GM23338 (cell line): ENCODE data around the gene C16orf87. TPM values are rescaled to one million over a fixed set of nuclear protein-coding genes. Genes with fewer than 3 reads are reported as not detected.

Experiments used
- ATAC-seq: fragments of 200-7000 bp; cut with Tn5 transposase; 3 replicates; pipeline ENCODE4 v1.9.1; 2020
- DNase-seq: peaks from one replicate; pipeline ENCODE4 v3.0.0-alpha.2; 2015; ENCODE audit warnings: low spot score
- H2AFZ ChIP-seq: fragments of 200-600 bp; sonication (generic); 2 replicates; pipeline ENCODE4 v1.8.0; 2016; ENCODE audit warnings: antibody characterized with exemption, mild to moderate bottlenecking, moderate library complexity
- H3F3A ChIP-seq: fragments of 200-600 bp; sonication (generic); replicated peaks from 2 replicates; pipeline ENCODE4 v1.8.0; 2017; ENCODE audit warnings: antibody characterized with exemption, mixed run types, low read depth
- H3K27ac ChIP-seq: fragments of 200-600 bp; sonication (generic); 2 replicates; pipeline ENCODE4 v1.6.1; 2016; ENCODE audit warnings: low read depth
- H3K27me3 ChIP-seq: fragments of 200-600 bp; sonication (generic); 2 replicates; pipeline ENCODE4 v1.8.0; 2016; ENCODE audit warnings: mild to moderate bottlenecking, mixed run types, moderate library complexity; ENCODE audit not compliant: insufficient read depth
- H3K36me3 ChIP-seq: fragments of 200-600 bp; sonication (generic); 2 replicates; pipeline ENCODE4 v1.8.0; 2016; ENCODE audit warnings: mild to moderate bottlenecking; ENCODE audit not compliant: insufficient read depth
- H3K4me1 ChIP-seq: fragments of 200-600 bp; sonication (generic); 2 replicates; pipeline ENCODE4 v1.8.0; 2016; ENCODE audit warnings: mild to moderate bottlenecking, moderate library complexity; ENCODE audit not compliant: insufficient read depth
- H3K4me2 ChIP-seq: fragments of 200-600 bp; sonication (generic); 2 replicates; pipeline ENCODE4 v1.7.1; 2017; ENCODE audit warnings: mixed run types
- H3K4me3 ChIP-seq: fragments of 200-600 bp; sonication (generic); 2 replicates; pipeline ENCODE4 v1.6.1; 2016; ENCODE audit warnings: mixed run types
- H3K79me2 ChIP-seq: fragments of 200-600 bp; sonication (generic); replicated peaks from 2 replicates; pipeline ENCODE4 v1.8.0; 2017; ENCODE audit warnings: mild to moderate bottlenecking; ENCODE audit not compliant: insufficient read depth
- H3K9me2 ChIP-seq: fragments of 200-600 bp; sonication (generic); 2 replicates; pipeline ENCODE4 v1.8.0; 2017; ENCODE audit not compliant: insufficient read depth
- H4K20me1 ChIP-seq: fragments of 200-600 bp; sonication (generic); replicated peaks from 2 replicates; pipeline ENCODE4 v1.8.0; 2017; ENCODE audit warnings: mild to moderate bottlenecking; ENCODE audit not compliant: insufficient read depth
- H3K27ac Mint-ChIP-seq: 2 replicates; pipeline ENCODE4 v1.8.0; 2020; ENCODE audit warnings: inconsistent platforms, mild to moderate bottlenecking, moderate library complexity, mixed read lengths
- H3K27me3 Mint-ChIP-seq: 3 replicates; pipeline ENCODE4 v1.8.0; 2022; ENCODE audit warnings: low read depth, mild to moderate bottlenecking, moderate library complexity, mixed read lengths, inconsistent platforms; ENCODE audit not compliant: insufficient read depth, poor library complexity
- H3K36me3 Mint-ChIP-seq: 3 replicates; pipeline ENCODE4 v1.8.0; 2021; ENCODE audit warnings: low read depth, mild to moderate bottlenecking, inconsistent platforms, moderate library complexity, mixed read lengths
- H3K4me1 Mint-ChIP-seq: 3 replicates; pipeline ENCODE4 v1.8.0; 2020; ENCODE audit warnings: mild to moderate bottlenecking, inconsistent platforms, mixed read lengths
- H3K4me3 Mint-ChIP-seq: 3 replicates; pipeline ENCODE4 v1.8.0; 2021; ENCODE audit warnings: moderate library complexity, mild to moderate bottlenecking, inconsistent platforms, mixed read lengths
- H3K9me3 Mint-ChIP-seq: 3 replicates; pipeline ENCODE4 v1.8.0; 2020; ENCODE audit warnings: moderate library complexity, mild to moderate bottlenecking, inconsistent platforms, mixed read lengths
- CREB1 ChIP-seq: fragments of 250-450 bp; sonication (Bioruptor Pico); IDR thresholded peaks from 2 replicates; pipeline ENCODE4 v1.5.0; 2020; ENCODE audit warnings: low read depth, mild to moderate bottlenecking, moderate library complexity
- ETS1 ChIP-seq: IDR thresholded peaks from 2 replicates; pipeline ENCODE4 v1.6.1; 2016; ENCODE audit warnings: antibody characterized with exemption
- EZH2 ChIP-seq: fragments of 200-600 bp; sonication (generic); IDR thresholded peaks from one replicate; pipeline ENCODE4 v1.8.0; 2017; ENCODE audit warnings: antibody characterized with exemption, mild to moderate bottlenecking, low read depth; ENCODE audit not compliant: unreplicated experiment
- EZH2phosphoT487 ChIP-seq: fragments of 200-600 bp; sonication (generic); IDR thresholded peaks from one replicate; pipeline ENCODE4 v1.8.1; 2018; ENCODE audit warnings: antibody characterized with exemption; ENCODE audit not compliant: unreplicated experiment
- NANOG ChIP-seq: IDR thresholded peaks from 2 replicates; pipeline ENCODE4 v1.6.1; 2016; ENCODE audit warnings: antibody characterized with exemption, borderline replicate concordance
- POLR2AphosphoS5 ChIP-seq: IDR thresholded peaks from 2 replicates; pipeline ENCODE4 v1.6.1; 2016; ENCODE audit warnings: antibody characterized with exemption, low read depth
- REST ChIP-seq: IDR thresholded peaks from one replicate; pipeline ENCODE4 v1.6.1; 2018; ENCODE audit warnings: antibody characterized with exemption; ENCODE audit not compliant: unreplicated experiment
- ZNF331 ChIP-seq: fragments of 250-450 bp; sonication (Bioruptor Pico); IDR thresholded peaks from 2 replicates; pipeline ENCODE4 v1.5.0; 2020; ENCODE audit warnings: low read depth, mild to moderate bottlenecking, moderate library complexity
- polyA plus RNA-seq: library from polyadenylated mRNA; unstranded; fragments of >200 nt; fragmentation: Nextera tagmentation; extraction: Ambion mirVana; gene quantifications from 2 replicates; pipeline ENCODE4 v1.2.1, GENCODE V29; 2016
- total RNA-seq: library from RNA; depleted of rRNA; stranded (reverse); fragments of >200 nt; shearing (Covaris generic); gene quantifications from 2 replicates; pipeline ENCODE4 v1.2.3, GENCODE V29; 2014
- TF ChIP-seq, protein P1 (sequence below): fragments of 250-450 bp; sonication (Bioruptor Pico); IDR thresholded peaks from 2 replicates; pipeline ENCODE4 v1.5.0; 2020; ENCODE audit warnings: mild to moderate bottlenecking, moderate library complexity

The C16orf87 gene
- total and polyA plus RNA-seq, 2 experiments from 2014 or later = 23.4 to 46.0 TPM

- TF ChIP-seq ETS1 (no peak), EZH2phosphoT487 (no peak), EZH2 (no peak), POLR2AphosphoS5 (no peak)
These were observed 21.1 kb upstream of the C16orf87 start (continued) for GRCh38 chr16:46852130-46852529.

DNA sequence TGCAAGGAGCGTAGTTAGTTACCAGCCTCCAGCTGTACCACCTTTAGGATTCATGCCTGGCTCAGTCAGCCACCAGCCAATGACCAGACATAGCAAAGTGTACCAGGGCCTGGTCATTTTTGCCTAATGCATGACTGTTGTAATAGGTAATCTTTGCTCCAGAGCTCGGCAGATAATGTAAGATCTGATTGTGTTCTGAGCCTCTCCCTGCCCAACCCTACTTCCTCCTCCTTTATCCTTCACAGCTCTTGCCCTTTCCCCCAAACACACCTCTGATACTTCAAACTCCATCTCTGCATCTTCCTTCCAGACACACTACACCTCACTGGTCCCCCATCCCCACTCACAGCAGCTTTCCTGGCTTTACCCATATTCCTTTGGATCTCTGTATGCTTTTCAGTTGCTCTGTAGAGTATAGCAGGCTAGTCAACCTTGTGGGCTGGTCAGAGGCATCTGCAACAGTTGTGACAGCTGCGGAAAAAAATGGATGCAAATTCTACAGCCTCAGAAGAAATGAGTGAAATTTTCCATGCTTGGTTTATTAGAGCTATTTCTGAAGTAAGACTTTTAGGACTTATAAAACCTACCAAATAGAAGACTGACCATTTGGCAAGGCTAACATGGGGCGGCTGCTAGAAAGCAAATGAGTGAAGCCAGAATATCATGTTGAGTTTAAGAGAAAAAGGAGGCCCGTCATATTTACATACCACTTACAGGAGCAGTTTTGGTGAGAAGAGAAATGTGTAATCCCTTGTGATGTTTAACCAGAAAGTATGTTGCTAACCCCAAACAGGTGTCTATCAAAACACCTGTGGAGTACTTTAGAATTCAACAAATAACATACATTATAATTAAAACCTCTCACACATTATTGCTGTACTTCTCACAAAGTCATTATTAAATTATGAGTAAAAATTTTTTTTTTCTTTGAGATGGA, 19.9 kb upstream of the C16orf87 start:
- no peaks in the 10 kb centered on the region for H3K4me1 ChIP-seq
- no peak overlapping the region for H3K27ac Mint-ChIP-seq
- no peak overlapping the region for H2AFZ ChIP-seq
- H3K9me2 ChIP-seq = no peaks in the 10 kb centered on the region
- no peaks in the 10 kb centered on the region for H3K36me3 Mint-ChIP-seq
- H3K4me3 ChIP-seq = no peak overlapping the region
- no peaks in the 10 kb centered on the region; the same call in 2 of the 3 replicates for H3K9me3 Mint-ChIP-seq
- H3K4me1 Mint-ChIP-seq = peaks cover 25% of the 10 kb centered on the region
- H4K20me1 ChIP-seq = no peaks in the 10 kb centered on the region
- ATAC-seq (no peak), DNase-seq (no peak)
- no peak overlapping the region for H3K4me3 Mint-ChIP-seq
- TF ChIP-seq ZNF331 (CRISPR knock-in tag) (no peak), CREB1 (no peak), ETS1 (no peak), REST (no peak), NANOG (no peak), POLR2AphosphoS5 (no peak)
- TF ChIP-seq, protein P1, sequence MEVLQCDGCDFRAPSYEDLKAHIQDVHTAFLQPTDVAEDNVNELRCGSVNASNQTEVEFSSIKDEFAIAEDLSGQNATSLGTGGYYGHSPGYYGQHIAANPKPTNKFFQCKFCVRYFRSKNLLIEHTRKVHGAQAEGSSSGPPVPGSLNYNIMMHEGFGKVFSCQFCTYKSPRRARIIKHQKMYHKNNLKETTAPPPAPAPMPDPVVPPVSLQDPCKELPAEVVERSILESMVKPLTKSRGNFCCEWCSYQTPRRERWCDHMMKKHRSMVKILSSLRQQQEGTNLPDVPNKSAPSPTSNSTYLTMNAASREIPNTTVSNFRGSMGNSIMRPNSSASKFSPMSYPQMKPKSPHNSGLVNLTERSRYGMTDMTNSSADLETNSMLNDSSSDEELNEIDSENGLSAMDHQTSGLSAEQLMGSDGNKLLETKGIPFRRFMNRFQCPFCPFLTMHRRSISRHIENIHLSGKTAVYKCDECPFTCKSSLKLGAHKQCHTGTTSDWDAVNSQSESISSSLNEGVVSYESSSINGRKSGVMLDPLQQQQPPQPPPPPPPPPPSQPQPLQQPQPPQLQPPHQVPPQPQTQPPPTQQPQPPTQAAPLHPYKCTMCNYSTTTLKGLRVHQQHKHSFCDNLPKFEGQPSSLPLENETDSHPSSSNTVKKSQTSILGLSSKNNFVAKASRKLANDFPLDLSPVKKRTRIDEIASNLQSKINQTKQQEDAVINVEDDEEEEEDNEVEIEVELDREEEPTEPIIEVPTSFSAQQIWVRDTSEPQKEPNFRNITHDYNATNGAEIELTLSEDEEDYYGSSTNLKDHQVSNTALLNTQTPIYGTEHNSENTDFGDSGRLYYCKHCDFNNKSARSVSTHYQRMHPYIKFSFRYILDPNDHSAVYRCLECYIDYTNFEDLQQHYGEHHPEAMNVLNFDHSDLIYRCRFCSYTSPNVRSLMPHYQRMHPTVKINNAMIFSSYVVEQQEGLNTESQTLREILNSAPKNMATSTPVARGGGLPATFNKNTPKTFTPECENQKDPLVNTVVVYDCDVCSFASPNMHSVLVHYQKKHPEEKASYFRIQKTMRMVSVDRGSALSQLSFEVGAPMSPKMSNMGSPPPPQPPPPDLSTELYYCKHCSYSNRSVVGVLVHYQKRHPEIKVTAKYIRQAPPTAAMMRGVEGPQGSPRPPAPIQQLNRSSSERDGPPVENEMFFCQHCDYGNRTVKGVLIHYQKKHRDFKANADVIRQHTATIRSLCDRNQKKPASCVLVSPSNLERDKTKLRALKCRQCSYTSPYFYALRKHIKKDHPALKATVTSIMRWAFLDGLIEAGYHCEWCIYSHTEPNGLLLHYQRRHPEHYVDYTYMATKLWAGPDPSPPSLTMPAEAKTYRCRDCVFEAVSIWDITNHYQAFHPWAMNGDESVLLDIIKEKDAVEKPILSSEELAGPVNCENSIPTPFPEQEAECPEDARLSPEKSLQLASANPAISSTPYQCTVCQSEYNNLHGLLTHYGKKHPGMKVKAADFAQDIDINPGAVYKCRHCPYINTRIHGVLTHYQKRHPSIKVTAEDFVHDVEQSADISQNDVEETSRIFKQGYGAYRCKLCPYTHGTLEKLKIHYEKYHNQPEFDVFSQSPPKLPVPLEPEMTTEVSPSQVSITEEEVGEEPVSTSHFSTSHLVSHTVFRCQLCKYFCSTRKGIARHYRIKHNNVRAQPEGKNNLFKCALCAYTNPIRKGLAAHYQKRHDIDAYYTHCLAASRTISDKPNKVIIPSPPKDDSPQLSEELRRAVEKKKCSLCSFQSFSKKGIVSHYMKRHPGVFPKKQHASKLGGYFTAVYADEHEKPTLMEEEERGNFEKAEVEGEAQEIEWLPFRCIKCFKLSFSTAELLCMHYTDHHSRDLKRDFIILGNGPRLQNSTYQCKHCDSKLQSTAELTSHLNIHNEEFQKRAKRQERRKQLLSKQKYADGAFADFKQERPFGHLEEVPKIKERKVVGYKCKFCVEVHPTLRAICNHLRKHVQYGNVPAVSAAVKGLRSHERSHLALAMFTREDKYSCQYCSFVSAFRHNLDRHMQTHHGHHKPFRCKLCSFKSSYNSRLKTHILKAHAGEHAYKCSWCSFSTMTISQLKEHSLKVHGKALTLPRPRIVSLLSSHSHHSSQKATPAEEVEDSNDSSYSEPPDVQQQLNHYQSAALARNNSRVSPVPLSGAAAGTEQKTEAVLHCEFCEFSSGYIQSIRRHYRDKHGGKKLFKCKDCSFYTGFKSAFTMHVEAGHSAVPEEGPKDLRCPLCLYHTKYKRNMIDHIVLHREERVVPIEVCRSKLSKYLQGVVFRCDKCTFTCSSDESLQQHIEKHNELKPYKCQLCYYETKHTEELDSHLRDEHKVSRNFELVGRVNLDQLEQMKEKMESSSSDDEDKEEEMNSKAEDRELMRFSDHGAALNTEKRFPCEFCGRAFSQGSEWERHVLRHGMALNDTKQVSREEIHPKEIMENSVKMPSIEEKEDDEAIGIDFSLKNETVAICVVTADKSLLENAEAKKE (CRISPR knock-in tag) = no peak
- H3K36me3 ChIP-seq = no peaks in the 10 kb centered on the region
- no peaks in the 10 kb centered on the region for H3K27me3 Mint-ChIP-seq
- H3K27ac ChIP-seq = no peak overlapping the region
- no peaks in the 10 kb centered on the region for H3K79me2 ChIP-seq
- H3F3A ChIP-seq = no peaks in the 10 kb centered on the region
- no peaks in the 10 kb centered on the region for H3K27me3 ChIP-seq
- no peak overlapping the region for H3K4me2 ChIP-seq
